WTC11 (cell line): ENCODE data around the gene SYS1. TPM values are rescaled to one million over a fixed set of nuclear protein-coding genes. Genes with fewer than 3 reads are reported as not detected.

Source experiments
- ATAC-seq: fragments of 200-7000 bp; cut with Tn5 transposase; 2 replicates; pipeline ENCODE4 v1.10.0; 2021; ENCODE audit warnings: mild to moderate bottlenecking, moderate library complexity
- CTCF ChIA-PET: fragments of 300-600 bp; sonication (Branson Sonifier 250); formaldehyde crosslinking; loops from one replicate; lab custom pipeline; 2021; ENCODE audit warnings: antibody characterized with exemption; lab: Charles Lee
- POLR2A ChIA-PET: fragments of 350-600 bp; sonication (Branson Sonifier 250); formaldehyde crosslinking; loops from one replicate; lab custom pipeline; 2021; ENCODE audit warnings: antibody characterized with exemption; lab: Charles Lee
- DNase-seq: peaks from one replicate; pipeline ENCODE4 v3.0.0; 2021; ENCODE audit warnings: low spot score
- H3K27ac Mint-ChIP-seq: 2 replicates; pipeline ENCODE4 v1.8.0; 2021; ENCODE audit warnings: mixed read lengths
- H3K27me3 Mint-ChIP-seq: 2 replicates; pipeline ENCODE4 v1.8.0; 2021; ENCODE audit warnings: low read depth, mild to moderate bottlenecking, moderate library complexity, mixed read lengths
- H3K36me3 Mint-ChIP-seq: 2 replicates; pipeline ENCODE4 v1.8.0; 2021; ENCODE audit warnings: mixed read lengths
- H3K4me1 Mint-ChIP-seq: 2 replicates; pipeline ENCODE4 v1.8.0; 2022; ENCODE audit warnings: mixed read lengths
- H3K4me3 Mint-ChIP-seq: 2 replicates; pipeline ENCODE4 v1.8.0; 2021; ENCODE audit warnings: mild to moderate bottlenecking, moderate library complexity, mixed read lengths
- H3K9me3 Mint-ChIP-seq: 2 replicates; pipeline ENCODE4 v1.8.0; 2021; ENCODE audit warnings: mixed read lengths
- ATF2 ChIP-seq: sonication (generic); formaldehyde crosslinking; IDR thresholded peaks from 2 replicates; pipeline ENCODE4 v1.8.1; 2022; ENCODE audit warnings: low read depth, missing genetic modification reagents, borderline replicate concordance
- ATF6 ChIP-seq: sonication (generic); formaldehyde crosslinking; IDR thresholded peaks from 2 replicates; pipeline ENCODE4 v1.8.1; 2023; ENCODE audit warnings: mild to moderate bottlenecking, missing genetic modification reagents
- CBFB ChIP-seq: sonication (generic); formaldehyde crosslinking; IDR thresholded peaks from 2 replicates; pipeline ENCODE4 v1.8.1; 2022; ENCODE audit warnings: mild to moderate bottlenecking, low read depth, missing genetic modification reagents
- E2F5 ChIP-seq: sonication (generic); formaldehyde crosslinking; IDR thresholded peaks from 2 replicates; pipeline ENCODE4 v1.8.1; 2022; ENCODE audit warnings: mild to moderate bottlenecking, moderate library complexity, missing genetic modification reagents
- ETV6 ChIP-seq: sonication (generic); formaldehyde crosslinking; IDR thresholded peaks from 2 replicates; pipeline ENCODE4 v1.8.1; 2022; ENCODE audit warnings: mild to moderate bottlenecking, missing genetic modification reagents
- FOXP1 ChIP-seq: sonication (generic); formaldehyde crosslinking; IDR thresholded peaks from 2 replicates; pipeline ENCODE4 v1.8.0; 2022; ENCODE audit warnings: missing genetic modification reagents, mild to moderate bottlenecking, moderate library complexity, borderline replicate concordance
- GABPB1 ChIP-seq: sonication (generic); formaldehyde crosslinking; IDR thresholded peaks from 2 replicates; pipeline ENCODE4 v1.8.1; 2023; ENCODE audit warnings: mild to moderate bottlenecking, missing genetic modification reagents
- IRF2 ChIP-seq: sonication (generic); formaldehyde crosslinking; IDR thresholded peaks from 2 replicates; pipeline ENCODE4 v1.8.0; 2022; ENCODE audit warnings: low read depth, missing genetic modification reagents, borderline replicate concordance
- NR1H2 ChIP-seq: sonication (generic); formaldehyde crosslinking; IDR thresholded peaks from 2 replicates; pipeline ENCODE4 v1.9.0; 2021; ENCODE audit warnings: mild to moderate bottlenecking, moderate library complexity, missing genetic modification reagents
- OVOL2 ChIP-seq: fragments of 250-450 bp; sonication (Bioruptor Pico); IDR thresholded peaks from 2 replicates; pipeline ENCODE4 v1.9.0; 2021; ENCODE audit warnings: mild to moderate bottlenecking, borderline replicate concordance
- PRDM15 ChIP-seq: sonication (generic); formaldehyde crosslinking; IDR thresholded peaks from 2 replicates; pipeline ENCODE4 v1.8.0; 2022; ENCODE audit warnings: missing genetic modification reagents
- RORB ChIP-seq: fragments of 250-450 bp; sonication (Bioruptor Pico); IDR thresholded peaks from 2 replicates; pipeline ENCODE4 v1.9.0; 2021; ENCODE audit warnings: mild to moderate bottlenecking
- ZBTB43 ChIP-seq: sonication (generic); formaldehyde crosslinking; IDR thresholded peaks from 2 replicates; pipeline ENCODE4 v1.8.1; 2023; ENCODE audit warnings: mild to moderate bottlenecking, missing genetic modification reagents
- ZNF425 ChIP-seq: fragments of 250-450 bp; sonication (Bioruptor Pico); conservative IDR thresholded peaks from 2 replicates; pipeline ENCODE4 v1.9.0; 2021; ENCODE audit warnings: mild to moderate bottlenecking
- total RNA-seq: library from RNA; stranded (reverse); gene quantifications from 3 replicates; pipeline ENCODE4 v1.2.3, GENCODE V29; 2021
- TF ChIP-seq, protein P1 (sequence below): sonication (generic); formaldehyde crosslinking; IDR thresholded peaks from 2 replicates; pipeline ENCODE4 v1.8.0; 2023; ENCODE audit warnings: missing genetic modification reagents
- TF ChIP-seq, protein P2 (sequence below): sonication (generic); formaldehyde crosslinking; IDR thresholded peaks from 2 replicates; pipeline ENCODE4 v1.8.1; 2023; ENCODE audit warnings: mild to moderate bottlenecking, moderate library complexity, missing genetic modification reagents
- TF ChIP-seq, protein P3 (sequence below): fragments of 250-450 bp; sonication (Bioruptor Pico); IDR thresholded peaks from 2 replicates; pipeline ENCODE4 v1.9.0; 2021; ENCODE audit warnings: mild to moderate bottlenecking

Gene SYS1
- total RNA-seq, 1 experiment from 2014 or later: 16.4 TPM

GRCh38 chr20:45368221-45368980, 5.4 kb downstream of the SYS1 start:
- Mint-ChIP-seq H3K27me3 (peaks cover 5% of the 10 kb centered on the region), H3K4me3 (no peak overlapping the region), H3K4me1 (peaks cover 17% of the 10 kb centered on the region), H3K9me3 (no peaks in the 10 kb centered on the region), H3K27ac (no peak overlapping the region), H3K36me3 (no peaks in the 10 kb centered on the region; the same call in none of the 2 replicates)
- DNase-seq (no peak), ATAC-seq (no peak)
- CTCF ChIA-PET: interaction anchor here (0.9 kb wide), 1 partner anchor 57 kb away, joined by 3 read pairs; no protein-coding TSS in a partner anchor
- POLR2A ChIA-PET: no interaction called here
- no peak for TF ChIP-seq CBFB (CRISPR knock-in tag)
- TF ChIP-seq, protein P1, sequence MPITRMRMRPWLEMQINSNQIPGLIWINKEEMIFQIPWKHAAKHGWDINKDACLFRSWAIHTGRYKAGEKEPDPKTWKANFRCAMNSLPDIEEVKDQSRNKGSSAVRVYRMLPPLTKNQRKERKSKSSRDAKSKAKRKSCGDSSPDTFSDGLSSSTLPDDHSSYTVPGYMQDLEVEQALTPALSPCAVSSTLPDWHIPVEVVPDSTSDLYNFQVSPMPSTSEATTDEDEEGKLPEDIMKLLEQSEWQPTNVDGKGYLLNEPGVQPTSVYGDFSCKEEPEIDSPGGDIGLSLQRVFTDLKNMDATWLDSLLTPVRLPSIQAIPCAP: no peak
- no peak for TF ChIP-seq IRF2 (CRISPR knock-in tag)
- TF ChIP-seq ATF2 (CRISPR knock-in tag): no peak
- no peak for TF ChIP-seq E2F5 (CRISPR knock-in tag)
- no peak for TF ChIP-seq RORB (CRISPR knock-in tag)
- no peak for TF ChIP-seq ETV6 (CRISPR knock-in tag)
- no peak for TF ChIP-seq OVOL2 (CRISPR knock-in tag)
- no peak for TF ChIP-seq ATF6 (CRISPR knock-in tag)
- no peak for TF ChIP-seq FOXP1 (CRISPR knock-in tag)
- TF ChIP-seq GABPB1 (CRISPR knock-in tag): no peak
- TF ChIP-seq, protein P2, sequence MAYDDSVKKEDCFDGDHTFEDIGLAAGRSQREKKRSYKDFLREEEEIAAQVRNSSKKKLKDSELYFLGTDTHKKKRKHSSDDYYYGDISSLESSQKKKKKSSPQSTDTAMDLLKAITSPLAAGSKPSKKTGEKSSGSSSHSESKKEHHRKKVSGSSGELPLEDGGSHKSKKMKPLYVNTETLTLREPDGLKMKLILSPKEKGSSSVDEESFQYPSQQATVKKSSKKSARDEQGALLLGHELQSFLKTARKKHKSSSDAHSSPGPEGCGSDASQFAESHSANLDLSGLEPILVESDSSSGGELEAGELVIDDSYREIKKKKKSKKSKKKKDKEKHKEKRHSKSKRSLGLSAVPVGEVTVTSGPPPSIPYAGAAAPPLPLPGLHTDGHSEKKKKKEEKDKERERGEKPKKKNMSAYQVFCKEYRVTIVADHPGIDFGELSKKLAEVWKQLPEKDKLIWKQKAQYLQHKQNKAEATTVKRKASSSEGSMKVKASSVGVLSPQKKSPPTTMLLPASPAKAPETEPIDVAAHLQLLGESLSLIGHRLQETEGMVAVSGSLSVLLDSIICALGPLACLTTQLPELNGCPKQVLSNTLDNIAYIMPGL (CRISPR knock-in tag): no peak
- TF ChIP-seq, protein P3, sequence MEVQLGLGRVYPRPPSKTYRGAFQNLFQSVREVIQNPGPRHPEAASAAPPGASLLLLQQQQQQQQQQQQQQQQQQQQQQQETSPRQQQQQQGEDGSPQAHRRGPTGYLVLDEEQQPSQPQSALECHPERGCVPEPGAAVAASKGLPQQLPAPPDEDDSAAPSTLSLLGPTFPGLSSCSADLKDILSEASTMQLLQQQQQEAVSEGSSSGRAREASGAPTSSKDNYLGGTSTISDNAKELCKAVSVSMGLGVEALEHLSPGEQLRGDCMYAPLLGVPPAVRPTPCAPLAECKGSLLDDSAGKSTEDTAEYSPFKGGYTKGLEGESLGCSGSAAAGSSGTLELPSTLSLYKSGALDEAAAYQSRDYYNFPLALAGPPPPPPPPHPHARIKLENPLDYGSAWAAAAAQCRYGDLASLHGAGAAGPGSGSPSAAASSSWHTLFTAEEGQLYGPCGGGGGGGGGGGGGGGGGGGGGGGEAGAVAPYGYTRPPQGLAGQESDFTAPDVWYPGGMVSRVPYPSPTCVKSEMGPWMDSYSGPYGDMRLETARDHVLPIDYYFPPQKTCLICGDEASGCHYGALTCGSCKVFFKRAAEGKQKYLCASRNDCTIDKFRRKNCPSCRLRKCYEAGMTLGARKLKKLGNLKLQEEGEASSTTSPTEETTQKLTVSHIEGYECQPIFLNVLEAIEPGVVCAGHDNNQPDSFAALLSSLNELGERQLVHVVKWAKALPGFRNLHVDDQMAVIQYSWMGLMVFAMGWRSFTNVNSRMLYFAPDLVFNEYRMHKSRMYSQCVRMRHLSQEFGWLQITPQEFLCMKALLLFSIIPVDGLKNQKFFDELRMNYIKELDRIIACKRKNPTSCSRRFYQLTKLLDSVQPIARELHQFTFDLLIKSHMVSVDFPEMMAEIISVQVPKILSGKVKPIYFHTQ (CRISPR knock-in tag): no peak
- no peak for TF ChIP-seq ZBTB43
- TF ChIP-seq PRDM15 (CRISPR knock-in tag): no peak
- TF ChIP-seq ZNF425 (CRISPR knock-in tag): no peak
- no peak for TF ChIP-seq NR1H2 (CRISPR knock-in tag)
